Panc1 (cell line): ENCODE results near the gene ELMO2. TPM values are rescaled to one million over a fixed set of nuclear protein-coding genes. Genes with fewer than 3 reads are reported as not detected.

Source experiments
- ATAC-seq: fragments of 200-7000 bp; cut with Tn5 transposase; 2 replicates; pipeline ENCODE4 v1.9.1; 2020; ENCODE audit warnings: mild to moderate bottlenecking, moderate library complexity
- BruUV-seq: library from RNA; stranded (reverse); fragments of 400-500 nt; replicated peaks from 2 replicates; lab custom pipeline; 2021; lab: Mats Ljungman, UMichigan
- CTCF ChIA-PET: fragments of 300-600 bp; sonication (Branson Sonifier 250); formaldehyde crosslinking; loops from one replicate; lab custom pipeline; 2022; ENCODE audit warnings: antibody characterized with exemption; lab: Charles Lee
- POLR2A ChIA-PET: fragments of 300-600 bp; sonication (Branson Sonifier 250); formaldehyde crosslinking; loops from one replicate; lab custom pipeline; 2022; ENCODE audit warnings: antibody characterized with exemption; lab: Charles Lee
- DNase-seq: peaks from one replicate; pipeline ENCODE4 v3.0.0-alpha.2; 2010; ENCODE audit warnings: low read depth, low spot score
- H3K27ac ChIP-seq: 2 replicates; pipeline ENCODE4 v1.5.1; 2011; ENCODE audit warnings: mild to moderate bottlenecking, low read length, inconsistent platforms
- H3K27me3 ChIP-seq: fragments of 200-500 bp; sonication (Bioruptor generic); 2 replicates; pipeline ENCODE4 v1.6.0; 2014; ENCODE audit warnings: low read length, inconsistent platforms; ENCODE audit not compliant: control insufficient read depth, insufficient read depth
- H3K36me3 ChIP-seq: fragments of 200-500 bp; sonication (Bioruptor generic); 2 replicates; pipeline ENCODE4 v1.5.1; 2014; ENCODE audit warnings: inconsistent platforms, mild to moderate bottlenecking, low read length, moderate library complexity; ENCODE audit not compliant: control insufficient read depth, insufficient read depth
- H3K4me1 ChIP-seq: 2 replicates; pipeline ENCODE4 v1.5.1; 2011; ENCODE audit warnings: inconsistent platforms, mild to moderate bottlenecking, low read length, moderate library complexity; ENCODE audit not compliant: control insufficient read depth, insufficient read depth
- H3K4me3 ChIP-seq, 2 experiments: 2 replicates each; pipeline ENCODE4 v1.5.1; 2011 to 2012; ENCODE audit warnings: low read depth in 2 of 2, low read length in 2 of 2, mild to moderate bottlenecking in 2 of 2, inconsistent platforms in 1 of 2, moderate library complexity in 1 of 2
- H3K9me3 ChIP-seq: fragments of 200-500 bp; sonication (Bioruptor generic); 2 replicates; pipeline ENCODE4 v1.5.1; 2014; ENCODE audit warnings: low read depth, mild to moderate bottlenecking, inconsistent platforms, low read length, moderate library complexity; ENCODE audit not compliant: control insufficient read depth, insufficient read depth
- CTCF ChIP-seq: fragments of 450-650 bp; IDR thresholded peaks from 2 replicates; pipeline ENCODE4 v1.5.1; 2017; ENCODE audit warnings: mild to moderate bottlenecking
- POLR2AphosphoS5 ChIP-seq: IDR thresholded peaks from 2 replicates; pipeline ENCODE4 v1.6.1; 2012; ENCODE audit warnings: mild to moderate bottlenecking, low read depth, low read length, moderate library complexity
- SIN3A ChIP-seq: IDR thresholded peaks from 2 replicates; pipeline ENCODE4 v1.6.1; 2012; ENCODE audit warnings: low read depth, mild to moderate bottlenecking, low read length, moderate library complexity, borderline replicate concordance; ENCODE audit not compliant: insufficient read depth
- TCF7L2 ChIP-seq: IDR thresholded peaks from 2 replicates; pipeline ENCODE4 v1.6.1; 2011; ENCODE audit warnings: mild to moderate bottlenecking, low read depth, low read length, inconsistent platforms
- in situ Hi-C: cut with HindIII; loops from 2 replicates; pipeline ENCODE4 v1.10.0; 2016; ENCODE audit warnings: low sequenced_read_pairs, low pct_unique_long_range_greater_than_20kb
- intact Hi-C: fragments of 100-400 bp; cut with micrococcal nuclease; formaldehyde crosslinking; loops from one replicate; pipeline ENCODE4 v1.10.0; 2022; ENCODE audit not compliant: unreplicated experiment
- total RNA-seq: library from RNA; stranded (reverse); gene quantifications from one replicate; pipeline ENCODE4 v1.2.1, GENCODE V29; 2021; ENCODE audit not compliant: unreplicated experiment
- TF ChIP-seq, protein P1 (sequence below), 2 experiments: IDR thresholded peaks; 2 replicates each; pipeline ENCODE4 v1.6.1; 2011 to 2012; ENCODE audit warnings: low read depth in 2 of 2, control low read depth in 1 of 2, low read length in 1 of 2, mild to moderate bottlenecking in 1 of 2, moderate library complexity in 1 of 2; ENCODE audit not compliant: insufficient read depth in 1 of 2

The ELMO2 gene
- total RNA-seq, 1 experiment from 2014 or later = 40.4 TPM

DNA sequence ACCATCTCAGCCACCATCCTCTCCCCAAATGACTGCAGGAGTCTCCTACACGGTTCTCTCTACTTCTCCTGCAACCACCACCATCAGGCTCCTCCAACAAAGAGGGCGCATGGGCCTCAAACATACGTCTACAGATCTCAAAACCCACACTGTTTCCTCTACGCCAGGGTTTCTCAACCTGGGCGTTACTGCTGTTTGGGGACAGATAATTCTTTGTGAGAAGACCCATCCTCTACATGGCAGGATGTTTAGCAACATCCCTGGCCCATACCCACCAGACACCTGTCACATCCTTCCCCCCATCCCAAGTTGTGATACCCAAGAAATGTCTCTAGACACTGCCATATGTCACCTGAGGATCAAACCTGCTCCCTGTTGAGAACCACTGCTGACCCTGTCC is 45.0 kb downstream of the ELMO2 start:
- H3K27me3 ChIP-seq = no peaks in the 10 kb centered on the region
- no peak for ATAC-seq
- H3K9me3 ChIP-seq = no peaks in the 10 kb centered on the region
- no TSS peak for BruUV-seq
- no peak for DNase-seq
- ChIA-PET POLR2A (no interaction called here), CTCF (no interaction called here)
- in situ Hi-C loops (no loop called here), intact Hi-C loops (no loop called here)
- TF ChIP-seq CTCF = no peak
- TF ChIP-seq TCF7L2 = no peak
- no peak for TF ChIP-seq POLR2AphosphoS5
- TF ChIP-seq, protein P1, sequence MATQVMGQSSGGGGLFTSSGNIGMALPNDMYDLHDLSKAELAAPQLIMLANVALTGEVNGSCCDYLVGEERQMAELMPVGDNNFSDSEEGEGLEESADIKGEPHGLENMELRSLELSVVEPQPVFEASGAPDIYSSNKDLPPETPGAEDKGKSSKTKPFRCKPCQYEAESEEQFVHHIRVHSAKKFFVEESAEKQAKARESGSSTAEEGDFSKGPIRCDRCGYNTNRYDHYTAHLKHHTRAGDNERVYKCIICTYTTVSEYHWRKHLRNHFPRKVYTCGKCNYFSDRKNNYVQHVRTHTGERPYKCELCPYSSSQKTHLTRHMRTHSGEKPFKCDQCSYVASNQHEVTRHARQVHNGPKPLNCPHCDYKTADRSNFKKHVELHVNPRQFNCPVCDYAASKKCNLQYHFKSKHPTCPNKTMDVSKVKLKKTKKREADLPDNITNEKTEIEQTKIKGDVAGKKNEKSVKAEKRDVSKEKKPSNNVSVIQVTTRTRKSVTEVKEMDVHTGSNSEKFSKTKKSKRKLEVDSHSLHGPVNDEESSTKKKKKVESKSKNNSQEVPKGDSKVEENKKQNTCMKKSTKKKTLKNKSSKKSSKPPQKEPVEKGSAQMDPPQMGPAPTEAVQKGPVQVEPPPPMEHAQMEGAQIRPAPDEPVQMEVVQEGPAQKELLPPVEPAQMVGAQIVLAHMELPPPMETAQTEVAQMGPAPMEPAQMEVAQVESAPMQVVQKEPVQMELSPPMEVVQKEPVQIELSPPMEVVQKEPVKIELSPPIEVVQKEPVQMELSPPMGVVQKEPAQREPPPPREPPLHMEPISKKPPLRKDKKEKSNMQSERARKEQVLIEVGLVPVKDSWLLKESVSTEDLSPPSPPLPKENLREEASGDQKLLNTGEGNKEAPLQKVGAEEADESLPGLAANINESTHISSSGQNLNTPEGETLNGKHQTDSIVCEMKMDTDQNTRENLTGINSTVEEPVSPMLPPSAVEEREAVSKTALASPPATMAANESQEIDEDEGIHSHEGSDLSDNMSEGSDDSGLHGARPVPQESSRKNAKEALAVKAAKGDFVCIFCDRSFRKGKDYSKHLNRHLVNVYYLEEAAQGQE (IDR thresholded peaks at IDR 0.05; ENCODE audit: insufficient read depth in 1 of 2, low read depth in 2 of 2, low read length in 1 of 2) = no peak
- no peak for TF ChIP-seq SIN3A
- no peaks in the 10 kb centered on the region; the same call in 1 of the 2 replicates for H3K36me3 ChIP-seq
- H3K4me1 ChIP-seq = 0 out of 2 replicates have a peak, but pooled peaks cover 4% of the 10 kb centered on the region
- H3K4me3 ChIP-seq = no peak overlapping the region
- no peak overlapping the region for H3K27ac ChIP-seq

- no peaks in the 10 kb centered on the region for H3K36me3 ChIP-seq
- no peak for TF ChIP-seq POLR2AphosphoS5
- TF ChIP-seq TCF7L2 = no peak
- TF ChIP-seq, protein P1 (IDR thresholded peaks at IDR 0.05; ENCODE audit: insufficient read depth in 1 of 2, low read depth in 2 of 2, low read length in 1 of 2) = no peak
- TF ChIP-seq CTCF = no peak
- TF ChIP-seq SIN3A = no peak
- no peaks in the 10 kb centered on the region for H3K9me3 ChIP-seq
- in situ Hi-C loops (no loop called here), intact Hi-C loops (no loop called here)
- H3K27me3 ChIP-seq = no peaks in the 10 kb centered on the region
- ATAC-seq (no peak), DNase-seq (no peak)
- CTCF ChIA-PET = interaction anchor here (0.6 kb wide), 1 partner anchor 19 kb away, joined by 3 read pairs; no protein-coding TSS in a partner anchor
- POLR2A ChIA-PET = no interaction called here
- 0 out of 2 replicates have a peak, but pooled peaks cover 4% of the 10 kb centered on the region for H3K4me1 ChIP-seq
- H3K27ac ChIP-seq = no peak overlapping the region
- no peak overlapping the region for H3K4me3 ChIP-seq
- BruUV-seq = no TSS peak
Observed at GRCh38 chr20:46359233-46359751, 47.1 kb downstream of the ELMO2 start.
